HepG2 (cell line): Measurements from ENCODE around the gene ARMH1. TPM values are rescaled to one million over a fixed set of nuclear protein-coding genes. Genes with fewer than 3 reads are reported as not detected.

Experiments used
- ATAC-seq: fragments of 200-7000 bp; cut with Tn5 transposase; 3 replicates; pipeline ENCODE4 v1.9.1; 2020; ENCODE audit warnings: mild to moderate bottlenecking, moderate library complexity
- BruUV-seq: library from RNA; stranded (reverse); fragments of 400-500 nt; replicated peaks from 2 replicates; lab custom pipeline; 2021; lab: Mats Ljungman, UMichigan
- CTCF ChIA-PET: fragments of 300-600 bp; formaldehyde crosslinking; extraction: SDS; loops from one replicate; lab custom pipeline; 2021; ENCODE audit warnings: low total read pairs, inconsistent platforms, low intra/inter-chr PET ratio; lab: Yijun Ruan, JAX
- POLR2A ChIA-PET: fragments of 350-600 bp; sonication (Branson Sonifier 250); formaldehyde crosslinking; loops from one replicate; lab custom pipeline; 2020; ENCODE audit warnings: antibody characterized with exemption, inconsistent platforms; lab: Yijun Ruan, JAX
- DNase-seq: peaks from one replicate; pipeline ENCODE4 v3.0.0-alpha.2; 2015; ENCODE audit warnings: low spot score
- FAIRE-seq: peaks from 3 replicates; lab custom pipeline; 2011; peaks lifted over from hg19 to GRCh38; lab: Jason Lieb, UNC
- H2AFZ ChIP-seq: one replicate; pipeline ENCODE4 v1.6.1; 2011; ENCODE audit warnings: low read length, inconsistent platforms
- H3K27ac ChIP-seq: fragments of 300-600 bp; 3 replicates; pipeline ENCODE4 v1.8.0; 2011; ENCODE audit warnings: mixed run types, mild to moderate bottlenecking, mixed read lengths, low read length, inconsistent platforms; ENCODE audit not compliant: insufficient read depth; ENCODE audit errors: extremely low read length
- H3K27me3 ChIP-seq, 2 experiments: fragments of 200-600 bp in 1 of 2; 2 replicates in 1 of 2; 3 replicates in 1 of 2; pipeline versions ENCODE4 v1.6.0 to v1.8.0; 2011; ENCODE audit warnings: low read length in 2 of 2, mild to moderate bottlenecking in 2 of 2, moderate library complexity in 2 of 2, inconsistent platforms in 1 of 2; ENCODE audit not compliant: insufficient read depth in 2 of 2, control insufficient read depth in 1 of 2
- H3K36me3 ChIP-seq, 2 experiments: fragments of 200-600 bp in 1 of 2; replicated peaks in 1 of 2; 2 replicates in 1 of 2; 3 replicates in 1 of 2; pipeline versions ENCODE4 v1.5.1 to v1.8.0; 2011; ENCODE audit warnings: low read length in 2 of 2, inconsistent platforms in 1 of 2; ENCODE audit not compliant: insufficient read depth in 2 of 2, control insufficient read depth in 1 of 2
- H3K4me1 ChIP-seq: 2 replicates; pipeline ENCODE4 v1.5.1; 2012; ENCODE audit warnings: low read length, inconsistent platforms; ENCODE audit not compliant: insufficient read depth
- H3K4me2 ChIP-seq: 2 replicates; pipeline ENCODE4 v1.6.0; 2011; ENCODE audit warnings: low read depth, low read length, inconsistent platforms
- H3K4me3 ChIP-seq, 3 experiments: fragments of 200-600 bp in 1 of 3; sonication (generic), shearing (Covaris generic) in 1 of 3; replicated peaks in 1 of 3; 2 replicates each; pipeline ENCODE4 v1.5.1; 2011 to 2016; ENCODE audit warnings: low read length in 3 of 3, inconsistent platforms in 2 of 3, low read depth in 2 of 3, mild to moderate bottlenecking in 2 of 3, control low read depth in 1 of 3, mixed read lengths in 1 of 3; ENCODE audit not compliant: insufficient read depth in 1 of 3
- H3K79me2 ChIP-seq: one replicate; pipeline ENCODE4 v1.6.1; 2011; ENCODE audit warnings: low read length, inconsistent platforms; ENCODE audit not compliant: insufficient read depth
- H3K9ac ChIP-seq: 2 replicates; pipeline ENCODE4 v1.6.0; 2011; ENCODE audit warnings: mild to moderate bottlenecking, low read depth, low read length, inconsistent platforms; ENCODE audit not compliant: insufficient read depth
- H3K9me3 ChIP-seq: 2 replicates; pipeline ENCODE4 v1.5.1; 2012; ENCODE audit warnings: mild to moderate bottlenecking, low read length
- H4K20me1 ChIP-seq: 2 replicates; pipeline ENCODE4 v1.6.0; 2011; ENCODE audit warnings: inconsistent platforms, mild to moderate bottlenecking, low read length, moderate library complexity; ENCODE audit not compliant: insufficient read depth
- EP300 ChIP-seq, 3 experiments: sonication (generic) in 1 of 3; formaldehyde crosslinking in 1 of 3; IDR thresholded peaks; 2 replicates each; pipeline versions ENCODE4 v1.5.1 to v1.6.1; 2011 to 2020; ENCODE audit warnings: low read depth in 2 of 3, low read length in 2 of 3, borderline replicate concordance in 1 of 3, improper control_type of control experiment in 1 of 3, mild to moderate bottlenecking in 1 of 3, missing genetic modification reagents in 1 of 3, moderate library complexity in 1 of 3
- MTF2 ChIP-seq: sonication (generic); formaldehyde crosslinking; IDR thresholded peaks from 2 replicates; pipeline ENCODE4 v1.5.0; 2020; ENCODE audit warnings: missing genetic modification reagents, borderline replicate concordance
- RCOR2 ChIP-seq: IDR thresholded peaks from 2 replicates; pipeline ENCODE4 v1.6.1; 2016; ENCODE audit warnings: missing biosample characterization, missing genetic modification reagents
- RFXANK ChIP-seq: IDR thresholded peaks from 2 replicates; pipeline ENCODE4 v1.6.1; 2016
- SOX13 ChIP-seq, 3 experiments: fragments of 450-650 bp in 1 of 3; sonication (generic) in 1 of 3; formaldehyde crosslinking in 1 of 3; IDR thresholded peaks in 2 of 3; conservative IDR thresholded peaks in 1 of 3; 2 replicates each; pipeline versions ENCODE4 v1.5.0 to v1.6.1; 2016 to 2020; ENCODE audit warnings: antibody characterized with exemption in 1 of 3, mild to moderate bottlenecking in 1 of 3, missing compliant biosample characterization in 1 of 3, missing genetic modification reagents in 1 of 3, moderate library complexity in 1 of 3
- THYN1 ChIP-seq: sonication (generic); formaldehyde crosslinking; IDR thresholded peaks from 2 replicates; pipeline ENCODE4 v1.8.1; 2023; ENCODE audit warnings: low read depth, mild to moderate bottlenecking, moderate library complexity, missing genetic modification reagents, borderline replicate concordance
- ZBTB7B ChIP-seq: sonication (generic); formaldehyde crosslinking; IDR thresholded peaks from 2 replicates; pipeline ENCODE4 v1.4.0; 2020; ENCODE audit warnings: missing genetic modification reagents
- ZNF232 ChIP-seq: sonication (generic); formaldehyde crosslinking; IDR thresholded peaks from 2 replicates; pipeline ENCODE4 v1.4.0; 2020; ENCODE audit warnings: missing genetic modification reagents, borderline replicate concordance
- ZNF446 ChIP-seq: sonication (generic); formaldehyde crosslinking; IDR thresholded peaks from 2 replicates; pipeline ENCODE4 v1.5.0; 2020; ENCODE audit warnings: mild to moderate bottlenecking, missing genetic modification reagents
- ZNF530 ChIP-seq: sonication (generic); formaldehyde crosslinking; IDR thresholded peaks from 2 replicates; pipeline ENCODE4 v1.5.0; 2020; ENCODE audit warnings: low read depth, mild to moderate bottlenecking, missing genetic modification reagents
- ZNF709 ChIP-seq: sonication (generic); formaldehyde crosslinking; IDR thresholded peaks from 2 replicates; pipeline ENCODE4 v1.5.0; 2020; ENCODE audit warnings: mild to moderate bottlenecking, missing genetic modification reagents
- ZNF761 ChIP-seq: sonication (generic); formaldehyde crosslinking; conservative IDR thresholded peaks from 2 replicates; pipeline ENCODE4 v1.4.0; 2020; ENCODE audit warnings: mild to moderate bottlenecking, missing genetic modification reagents
- WGBS: methylation state at CpG from one replicate; pipeline ENCODE4 v1.1.6; 2017; ENCODE audit warnings: low lambda C conversion rate; 5-methylcytosine and 5-hydroxymethylcytosine counted together
- in situ Hi-C: cut with HindIII; loops from 2 replicates; pipeline ENCODE4 v1.10.0; 2017; ENCODE audit warnings: low pct_unique_long_range_greater_than_20kb; ENCODE audit not compliant: extremely low pct_ligation_motif_present
- intact Hi-C: fragments of 100-400 bp; cut with micrococcal nuclease; formaldehyde crosslinking; loops from one replicate; pipeline ENCODE4 v1.10.0; 2022; ENCODE audit not compliant: unreplicated experiment
- polyA plus RNA-seq, 8 experiments: library from polyadenylated mRNA; depleted of rRNA in 3 of 8; stranded (reverse) in 7 of 8; unstranded in 1 of 8; fragments of >200 nt; fragmentation: Illumina TruSeq in 4 of 8; extraction: Trizol in 4 of 8; gene quantifications; 2 replicates each; pipeline versions ENCODE4 v1.2.1 to v1.2.3, GENCODE V29; 2011 to 2016; ENCODE audit warnings: low read depth in 4 of 8, missing spikeins in 1 of 8, mixed read lengths in 1 of 8; ENCODE audit not compliant: insufficient read depth in 1 of 8
- total RNA-seq, 5 experiments: library from RNA; depleted of rRNA; stranded (reverse); fragments of >200 nt; fragmentation: Illumina TruSeq; extraction: Trizol; gene quantifications; 2 replicates each; pipeline ENCODE4 v1.2.3, GENCODE V29; 2016; ENCODE audit warnings: low read depth in 1 of 5
- TF ChIP-seq, protein P1 (sequence below): sonication (generic); formaldehyde crosslinking; conservative IDR thresholded peaks from 2 replicates; pipeline ENCODE4 v1.4.0; 2020; ENCODE audit warnings: missing genetic modification reagents
- TF ChIP-seq, protein P2 (sequence below): sonication (generic); formaldehyde crosslinking; IDR thresholded peaks from 2 replicates; pipeline ENCODE4 v1.5.0; 2020; ENCODE audit warnings: mild to moderate bottlenecking, missing genetic modification reagents
- TF ChIP-seq, protein P3 (sequence below): sonication (generic); formaldehyde crosslinking; IDR thresholded peaks from 2 replicates; pipeline ENCODE4 v1.4.0; 2020; ENCODE audit warnings: missing genetic modification reagents, borderline replicate concordance

ARMH1 gene
- total and polyA plus RNA-seq, 2 of the 13 experiments (the other 11 are each of a cell fraction or from before 2014, with no cell fraction given) = 0.69 TPM; not detected in 1

DNA sequence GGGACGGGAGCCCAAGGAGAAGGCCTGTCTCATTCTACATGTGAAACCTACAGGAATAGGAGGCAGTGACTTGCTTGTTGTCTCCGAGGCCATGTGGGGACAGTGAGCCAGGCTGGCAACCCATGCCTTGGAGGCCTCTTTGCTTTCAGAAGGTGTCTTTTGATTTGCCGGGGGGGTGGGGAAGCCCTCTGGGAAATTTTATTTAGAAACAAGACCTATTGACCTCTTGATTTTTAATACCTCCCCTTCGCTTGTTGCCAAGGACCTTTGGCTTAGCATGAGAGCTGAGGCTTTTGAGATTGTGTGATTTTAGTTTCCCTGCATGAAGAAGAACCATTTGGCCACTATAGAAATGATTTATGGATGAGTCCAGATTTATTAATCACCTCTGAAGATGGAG is 4.1 kb downstream of the ARMH1 start:
- ChIA-PET POLR2A (no interaction called here), CTCF (no interaction called here)
- intact Hi-C loops = no loop called here
- H3K9me3 ChIP-seq = no peaks in the 10 kb centered on the region
- no peaks in the 10 kb centered on the region for H3K27me3 ChIP-seq
- 76% methylated on average over 4 of the region's 4 CpGs for WGBS
- TF ChIP-seq, protein P1, sequence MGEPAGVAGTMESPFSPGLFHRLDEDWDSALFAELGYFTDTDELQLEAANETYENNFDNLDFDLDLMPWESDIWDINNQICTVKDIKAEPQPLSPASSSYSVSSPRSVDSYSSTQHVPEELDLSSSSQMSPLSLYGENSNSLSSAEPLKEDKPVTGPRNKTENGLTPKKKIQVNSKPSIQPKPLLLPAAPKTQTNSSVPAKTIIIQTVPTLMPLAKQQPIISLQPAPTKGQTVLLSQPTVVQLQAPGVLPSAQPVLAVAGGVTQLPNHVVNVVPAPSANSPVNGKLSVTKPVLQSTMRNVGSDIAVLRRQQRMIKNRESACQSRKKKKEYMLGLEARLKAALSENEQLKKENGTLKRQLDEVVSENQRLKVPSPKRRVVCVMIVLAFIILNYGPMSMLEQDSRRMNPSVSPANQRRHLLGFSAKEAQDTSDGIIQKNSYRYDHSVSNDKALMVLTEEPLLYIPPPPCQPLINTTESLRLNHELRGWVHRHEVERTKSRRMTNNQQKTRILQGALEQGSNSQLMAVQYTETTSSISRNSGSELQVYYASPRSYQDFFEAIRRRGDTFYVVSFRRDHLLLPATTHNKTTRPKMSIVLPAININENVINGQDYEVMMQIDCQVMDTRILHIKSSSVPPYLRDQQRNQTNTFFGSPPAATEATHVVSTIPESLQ = no peak
- TF ChIP-seq RFXANK (CRISPR knock-in tag) (no peak), ZNF446 (CRISPR knock-in tag) (no peak), ZNF709 (CRISPR knock-in tag) (no peak), ZNF232 (CRISPR knock-in tag) (no peak), EP300 (IDR thresholded peaks at IDR 0.05; ENCODE audit: low read depth in 2 of 2, low read length in 2 of 2) (no peak), EP300 (CRISPR knock-in tag; IDR thresholded peaks at IDR 0.05; ENCODE audit: borderline replicate concordance) (no peak), ZNF530 (CRISPR knock-in tag) (no peak), ZBTB7B (CRISPR knock-in tag) (no peak), RCOR2 (CRISPR knock-in tag) (no peak), ZNF761 (CRISPR knock-in tag) (no peak), MTF2 (CRISPR knock-in tag) (no peak), THYN1 (CRISPR knock-in tag) (no peak), SOX13 (IDR thresholded peaks at IDR 0.05) (no peak), SOX13 (CRISPR knock-in tag; conservative IDR thresholded peaks at IDR 0.05 in 1 of 2, IDR thresholded peaks at IDR 0.05 in 1 of 2) (no peak)
- TF ChIP-seq, protein P2, sequence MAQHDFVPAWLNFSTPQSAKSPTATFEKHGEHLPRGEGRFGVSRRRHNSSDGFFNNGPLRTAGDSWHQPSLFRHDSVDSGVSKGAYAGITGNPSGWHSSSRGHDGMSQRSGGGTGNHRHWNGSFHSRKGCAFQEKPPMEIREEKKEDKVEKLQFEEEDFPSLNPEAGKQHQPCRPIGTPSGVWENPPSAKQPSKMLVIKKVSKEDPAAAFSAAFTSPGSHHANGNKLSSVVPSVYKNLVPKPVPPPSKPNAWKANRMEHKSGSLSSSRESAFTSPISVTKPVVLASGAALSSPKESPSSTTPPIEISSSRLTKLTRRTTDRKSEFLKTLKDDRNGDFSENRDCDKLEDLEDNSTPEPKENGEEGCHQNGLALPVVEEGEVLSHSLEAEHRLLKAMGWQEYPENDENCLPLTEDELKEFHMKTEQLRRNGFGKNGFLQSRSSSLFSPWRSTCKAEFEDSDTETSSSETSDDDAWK (CRISPR knock-in tag) = no peak
- TF ChIP-seq, protein P3, sequence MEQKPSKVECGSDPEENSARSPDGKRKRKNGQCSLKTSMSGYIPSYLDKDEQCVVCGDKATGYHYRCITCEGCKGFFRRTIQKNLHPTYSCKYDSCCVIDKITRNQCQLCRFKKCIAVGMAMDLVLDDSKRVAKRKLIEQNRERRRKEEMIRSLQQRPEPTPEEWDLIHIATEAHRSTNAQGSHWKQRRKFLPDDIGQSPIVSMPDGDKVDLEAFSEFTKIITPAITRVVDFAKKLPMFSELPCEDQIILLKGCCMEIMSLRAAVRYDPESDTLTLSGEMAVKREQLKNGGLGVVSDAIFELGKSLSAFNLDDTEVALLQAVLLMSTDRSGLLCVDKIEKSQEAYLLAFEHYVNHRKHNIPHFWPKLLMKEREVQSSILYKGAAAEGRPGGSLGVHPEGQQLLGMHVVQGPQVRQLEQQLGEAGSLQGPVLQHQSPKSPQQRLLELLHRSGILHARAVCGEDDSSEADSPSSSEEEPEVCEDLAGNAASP = no peak
- BruUV-seq = no TSS peak
- DNase-seq (no peak), ATAC-seq (no peak), FAIRE-seq (no peak)
- no peak overlapping the region for H2AFZ ChIP-seq
- H3K27ac ChIP-seq = no peak overlapping the region
- in situ Hi-C loops = no loop called here
- peaks cover 91% of the 10 kb centered on the region for H3K4me1 ChIP-seq
- no peak overlapping the region for H3K4me3 ChIP-seq
- peaks cover 1% of the 10 kb centered on the region for H3K79me2 ChIP-seq
- H4K20me1 ChIP-seq = no peaks in the 10 kb centered on the region
- no peak overlapping the region for H3K4me2 ChIP-seq
- no peaks in the 10 kb centered on the region for H3K36me3 ChIP-seq
- no peak overlapping the region for H3K9ac ChIP-seq
